ENCODE results near the gene SMIM15. TPM values are rescaled to one million over a fixed set of nuclear protein-coding genes. Genes with fewer than 3 reads are reported as not detected.

Gene SMIM15
- total RNA-seq = 69.7 and 86.7 TPM in 2 replicates

GRCh38 chr5:61162010-61162831, at the start of gene SMIM15:
Gene SMIM15 (minus strand): TSS chr5:61162468. CDS start chr5:61160171, 2,297 bp downstream.

Other genes with a start within 250 kb of the SMIM15 start
- 21.4 and 25.8 TPM in 2 replicates for gene ERCC8, start 217.4 kb downstream of the SMIM15 start, total RNA-seq
- 39.1 and 44.2 TPM in 2 replicates for gene NDUFAF2, start 217.3 kb downstream of the SMIM15 start, total RNA-seq
- 8.4 and 10.6 TPM in 2 replicates for gene ZSWIM6, start 169.8 kb upstream of the SMIM15 start, total RNA-seq

Data from uterine smooth muscle cell (primary cell).